WTC11 (cell line): ENCODE data around the gene SYNPO. TPM values are rescaled to one million over a fixed set of nuclear protein-coding genes. Genes with fewer than 3 reads are reported as not detected.

Experiments
- ATAC-seq: fragments of 200-7000 bp; cut with Tn5 transposase; 2 replicates; pipeline ENCODE4 v1.10.0; 2021; ENCODE audit warnings: mild to moderate bottlenecking, moderate library complexity
- CTCF ChIA-PET: fragments of 300-600 bp; sonication (Branson Sonifier 250); formaldehyde crosslinking; loops from one replicate; lab custom pipeline; 2021; ENCODE audit warnings: antibody characterized with exemption; lab: Charles Lee
- POLR2A ChIA-PET: fragments of 350-600 bp; sonication (Branson Sonifier 250); formaldehyde crosslinking; loops from one replicate; lab custom pipeline; 2021; ENCODE audit warnings: antibody characterized with exemption; lab: Charles Lee
- DNase-seq: peaks from one replicate; pipeline ENCODE4 v3.0.0; 2021; ENCODE audit warnings: low spot score
- H3K27ac Mint-ChIP-seq: 2 replicates; pipeline ENCODE4 v1.8.0; 2021; ENCODE audit warnings: mixed read lengths
- H3K27me3 Mint-ChIP-seq: 2 replicates; pipeline ENCODE4 v1.8.0; 2021; ENCODE audit warnings: low read depth, mild to moderate bottlenecking, moderate library complexity, mixed read lengths
- H3K36me3 Mint-ChIP-seq: 2 replicates; pipeline ENCODE4 v1.8.0; 2021; ENCODE audit warnings: mixed read lengths
- H3K4me1 Mint-ChIP-seq: 2 replicates; pipeline ENCODE4 v1.8.0; 2022; ENCODE audit warnings: mixed read lengths
- H3K4me3 Mint-ChIP-seq: 2 replicates; pipeline ENCODE4 v1.8.0; 2021; ENCODE audit warnings: mild to moderate bottlenecking, moderate library complexity, mixed read lengths
- H3K9me3 Mint-ChIP-seq: 2 replicates; pipeline ENCODE4 v1.8.0; 2021; ENCODE audit warnings: mixed read lengths
- ATF1 ChIP-seq: sonication (generic); formaldehyde crosslinking; IDR thresholded peaks from 2 replicates; pipeline ENCODE4 v1.8.1; 2023; ENCODE audit warnings: mild to moderate bottlenecking, moderate library complexity, missing genetic modification reagents
- CREB1 ChIP-seq: sonication (generic); formaldehyde crosslinking; IDR thresholded peaks from 2 replicates; pipeline ENCODE4 v1.8.0; 2023; ENCODE audit warnings: mild to moderate bottlenecking, missing genetic modification reagents
- EMX1 ChIP-seq: fragments of 250-450 bp; sonication (Bioruptor Pico); IDR thresholded peaks from 2 replicates; pipeline ENCODE4 v1.8.0; 2021; ENCODE audit warnings: mild to moderate bottlenecking
- ETV6 ChIP-seq: sonication (generic); formaldehyde crosslinking; IDR thresholded peaks from 2 replicates; pipeline ENCODE4 v1.8.1; 2022; ENCODE audit warnings: mild to moderate bottlenecking, missing genetic modification reagents
- FOXJ3 ChIP-seq: sonication (generic); formaldehyde crosslinking; IDR thresholded peaks from 2 replicates; pipeline ENCODE4 v1.9.0; 2021; ENCODE audit warnings: missing genetic modification reagents, mild to moderate bottlenecking, borderline replicate concordance
- FOXK1 ChIP-seq: sonication (generic); formaldehyde crosslinking; IDR thresholded peaks from 2 replicates; pipeline ENCODE4 v1.8.0; 2022; ENCODE audit warnings: mild to moderate bottlenecking, moderate library complexity, missing genetic modification reagents
- FOXP1 ChIP-seq: sonication (generic); formaldehyde crosslinking; IDR thresholded peaks from 2 replicates; pipeline ENCODE4 v1.8.0; 2022; ENCODE audit warnings: missing genetic modification reagents, mild to moderate bottlenecking, moderate library complexity, borderline replicate concordance
- GABPB1 ChIP-seq: sonication (generic); formaldehyde crosslinking; IDR thresholded peaks from 2 replicates; pipeline ENCODE4 v1.8.1; 2023; ENCODE audit warnings: mild to moderate bottlenecking, missing genetic modification reagents
- GRHL2 ChIP-seq: fragments of 250-450 bp; sonication (Bioruptor Pico); IDR thresholded peaks from 2 replicates; pipeline ENCODE4 v1.8.0; 2022; ENCODE audit warnings: mild to moderate bottlenecking, moderate library complexity; ENCODE audit not compliant: insufficient replicate concordance, severe bottlenecking
- IRF2 ChIP-seq: sonication (generic); formaldehyde crosslinking; IDR thresholded peaks from 2 replicates; pipeline ENCODE4 v1.8.0; 2022; ENCODE audit warnings: low read depth, missing genetic modification reagents, borderline replicate concordance
- JAZF1 ChIP-seq: fragments of 250-450 bp; sonication (Bioruptor Pico); IDR thresholded peaks from 2 replicates; pipeline ENCODE4 v1.9.0; 2021; ENCODE audit warnings: moderate library complexity, mild to moderate bottlenecking, inconsistent platforms
- NFATC4 ChIP-seq: fragments of 250-450 bp; sonication (Bioruptor Pico); IDR thresholded peaks from 2 replicates; pipeline ENCODE4 v1.9.0; 2021; ENCODE audit warnings: mild to moderate bottlenecking
- NFE2L1 ChIP-seq: sonication (generic); formaldehyde crosslinking; IDR thresholded peaks from 2 replicates; pipeline ENCODE4 v1.8.1; 2023; ENCODE audit warnings: missing genetic modification reagents
- NFYB ChIP-seq: sonication (generic); formaldehyde crosslinking; conservative IDR thresholded peaks from 2 replicates; pipeline ENCODE4 v1.8.0; 2022; ENCODE audit warnings: low read depth, missing genetic modification reagents
- RORB ChIP-seq: fragments of 250-450 bp; sonication (Bioruptor Pico); IDR thresholded peaks from 2 replicates; pipeline ENCODE4 v1.9.0; 2021; ENCODE audit warnings: mild to moderate bottlenecking
- SMAD3 ChIP-seq: sonication (generic); formaldehyde crosslinking; IDR thresholded peaks from 2 replicates; pipeline ENCODE4 v1.8.0; 2022; ENCODE audit warnings: missing genetic modification reagents, mild to moderate bottlenecking, borderline replicate concordance
- SOX15 ChIP-seq: fragments of 250-450 bp; sonication (Bioruptor Pico); IDR thresholded peaks from 2 replicates; pipeline ENCODE4 v1.9.0; 2021; ENCODE audit warnings: mild to moderate bottlenecking
- TEAD1 ChIP-seq: sonication (generic); formaldehyde crosslinking; IDR thresholded peaks from 2 replicates; pipeline ENCODE4 v1.8.0; 2022; ENCODE audit warnings: mild to moderate bottlenecking, missing genetic modification reagents
- TP53 ChIP-seq: sonication (generic); formaldehyde crosslinking; IDR thresholded peaks from 2 replicates; pipeline ENCODE4 v1.8.1; 2023; ENCODE audit warnings: mild to moderate bottlenecking, missing genetic modification reagents
- ZNF121 ChIP-seq: sonication (generic); formaldehyde crosslinking; IDR thresholded peaks from 2 replicates; pipeline ENCODE4 v1.8.0; 2023; ENCODE audit warnings: missing genetic modification reagents
- ZNF232 ChIP-seq: sonication (generic); formaldehyde crosslinking; IDR thresholded peaks from 2 replicates; pipeline ENCODE4 v1.8.0; 2022; ENCODE audit warnings: mild to moderate bottlenecking, missing genetic modification reagents
- ZNF416 ChIP-seq: fragments of 250-450 bp; sonication (Bioruptor Pico); IDR thresholded peaks from 2 replicates; pipeline ENCODE4 v1.9.0; 2021; ENCODE audit warnings: mild to moderate bottlenecking, inconsistent platforms
- total RNA-seq: library from RNA; stranded (reverse); gene quantifications from 3 replicates; pipeline ENCODE4 v1.2.3, GENCODE V29; 2021
- TF ChIP-seq, protein P1 (sequence below): sonication (generic); formaldehyde crosslinking; conservative IDR thresholded peaks from 2 replicates; pipeline ENCODE4 v1.8.1; 2022; ENCODE audit warnings: mild to moderate bottlenecking, missing genetic modification reagents
- TF ChIP-seq, protein P2 (sequence below): fragments of 250-450 bp; sonication (Bioruptor Pico); IDR thresholded peaks from 2 replicates; pipeline ENCODE4 v2.1.2; 2022; ENCODE audit warnings: mild to moderate bottlenecking, moderate library complexity
- TF ChIP-seq, protein P3 (sequence below): sonication (generic); formaldehyde crosslinking; IDR thresholded peaks from 2 replicates; pipeline ENCODE4 v1.8.0; 2022; ENCODE audit warnings: mild to moderate bottlenecking, missing genetic modification reagents
- TF ChIP-seq, protein P4 (sequence below): fragments of 250-450 bp; sonication (Bioruptor Pico); IDR thresholded peaks from 2 replicates; pipeline ENCODE4 v1.9.0; 2021; ENCODE audit warnings: mild to moderate bottlenecking
- TF ChIP-seq, protein P5 (sequence below): sonication (generic); formaldehyde crosslinking; IDR thresholded peaks from 2 replicates; pipeline ENCODE4 v1.8.1; 2023; ENCODE audit warnings: mild to moderate bottlenecking, missing genetic modification reagents, moderate library complexity
- TF ChIP-seq, protein P6 (sequence below): sonication (generic); formaldehyde crosslinking; IDR thresholded peaks from 2 replicates; pipeline ENCODE4 v1.8.0; 2023; ENCODE audit warnings: missing genetic modification reagents
- TF ChIP-seq, protein P7 (sequence below): sonication (generic); formaldehyde crosslinking; IDR thresholded peaks from 2 replicates; pipeline ENCODE4 v1.8.1; 2023; ENCODE audit warnings: mild to moderate bottlenecking, missing genetic modification reagents

The SYNPO gene
- total RNA-seq, 1 experiment from 2014 or later: 2.1 TPM

DNA sequence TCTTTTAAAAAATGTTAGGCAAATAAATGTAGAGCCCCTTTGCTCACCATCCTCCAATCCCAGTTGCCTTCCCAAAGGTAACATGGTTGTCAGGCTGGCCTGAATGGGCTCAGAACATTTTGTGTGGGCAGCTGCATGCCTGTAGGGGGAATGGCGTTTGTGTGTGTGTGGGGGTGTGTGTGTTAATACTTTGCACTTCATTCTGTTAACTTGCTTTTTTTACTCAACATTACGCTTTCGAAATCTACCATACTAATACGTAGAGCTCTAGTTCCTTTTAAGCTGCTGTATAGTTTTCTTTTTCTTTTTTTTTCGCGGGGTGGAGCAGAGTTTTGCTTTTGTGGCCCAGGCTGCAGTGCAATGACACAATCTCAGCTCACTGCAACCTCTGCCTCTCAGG, 34.6 kb downstream of the SYNPO start:
- DNase-seq (no peak), ATAC-seq (no peak)
- Mint-ChIP-seq H3K27me3 (no peaks in the 10 kb centered on the region), H3K4me3 (no peak overlapping the region), H3K4me1 (peaks cover 29% of the 10 kb centered on the region), H3K27ac (peak overlapping the region; percentile 70; the same call in 1 of the 2 replicates), H3K9me3 (peaks cover under 1% of the 10 kb centered on the region; the same call in 1 of the 2 replicates), H3K36me3 (peaks cover 5% of the 10 kb centered on the region)
- POLR2A ChIA-PET: no interaction called here
- no peak for TF ChIP-seq FOXJ3 (CRISPR knock-in tag)
- no peak for TF ChIP-seq ETV6
- no peak for TF ChIP-seq ATF1 (CRISPR knock-in tag)
- TF ChIP-seq GABPB1 (CRISPR knock-in tag): no peak
- TF ChIP-seq, protein P1, sequence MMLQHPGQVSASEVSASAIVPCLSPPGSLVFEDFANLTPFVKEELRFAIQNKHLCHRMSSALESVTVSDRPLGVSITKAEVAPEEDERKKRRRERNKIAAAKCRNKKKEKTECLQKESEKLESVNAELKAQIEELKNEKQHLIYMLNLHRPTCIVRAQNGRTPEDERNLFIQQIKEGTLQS (CRISPR knock-in tag): no peak
- TF ChIP-seq, protein P2, sequence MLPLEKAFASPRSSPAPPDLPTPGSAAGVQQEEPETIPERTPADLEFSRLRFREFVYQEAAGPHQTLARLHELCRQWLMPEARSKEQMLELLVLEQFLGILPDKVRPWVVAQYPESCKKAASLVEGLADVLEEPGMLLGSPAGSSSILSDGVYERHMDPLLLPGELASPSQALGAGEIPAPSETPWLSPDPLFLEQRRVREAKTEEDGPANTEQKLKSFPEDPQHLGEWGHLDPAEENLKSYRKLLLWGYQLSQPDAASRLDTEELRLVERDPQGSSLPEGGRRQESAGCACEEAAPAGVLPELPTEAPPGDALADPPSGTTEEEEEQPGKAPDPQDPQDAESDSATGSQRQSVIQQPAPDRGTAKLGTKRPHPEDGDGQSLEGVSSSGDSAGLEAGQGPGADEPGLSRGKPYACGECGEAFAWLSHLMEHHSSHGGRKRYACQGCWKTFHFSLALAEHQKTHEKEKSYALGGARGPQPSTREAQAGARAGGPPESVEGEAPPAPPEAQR: no peak
- TF ChIP-seq, protein P3, sequence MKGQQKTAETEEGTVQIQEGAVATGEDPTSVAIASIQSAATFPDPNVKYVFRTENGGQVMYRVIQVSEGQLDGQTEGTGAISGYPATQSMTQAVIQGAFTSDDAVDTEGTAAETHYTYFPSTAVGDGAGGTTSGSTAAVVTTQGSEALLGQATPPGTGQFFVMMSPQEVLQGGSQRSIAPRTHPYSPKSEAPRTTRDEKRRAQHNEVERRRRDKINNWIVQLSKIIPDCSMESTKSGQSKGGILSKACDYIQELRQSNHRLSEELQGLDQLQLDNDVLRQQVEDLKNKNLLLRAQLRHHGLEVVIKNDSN: no peak
- no peak for TF ChIP-seq NFE2L1 (CRISPR knock-in tag)
- no peak for TF ChIP-seq GRHL2
- CTCF ChIA-PET: interaction anchor here (0.7 kb wide), 1 partner anchor 26 kb away, joined by 3 read pairs; the partner anchor contains the start of gene RBM22

DNA sequence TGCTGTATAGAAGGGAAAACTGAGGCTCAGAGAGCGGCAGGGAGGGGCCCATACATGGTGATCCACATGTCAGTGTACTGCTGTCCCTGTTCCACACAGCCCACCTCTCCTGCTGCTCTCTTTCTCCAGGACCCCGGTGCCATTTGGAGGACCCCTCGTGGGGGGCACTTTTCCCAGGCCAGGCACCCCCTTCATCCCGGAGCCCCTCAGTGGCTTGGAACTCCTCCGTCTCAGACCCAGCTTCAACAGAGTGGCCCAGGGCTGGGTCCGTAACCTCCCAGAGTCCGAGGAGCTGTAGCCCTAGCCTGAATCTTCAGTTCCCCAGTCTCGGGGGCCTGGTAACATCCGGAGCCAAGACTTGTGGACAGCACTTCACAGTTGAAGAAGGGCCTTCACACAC, 36.1 kb downstream of the SYNPO start:
- Mint-ChIP-seq H3K4me1 (peaks cover 18% of the 10 kb centered on the region), H3K27me3 (no peaks in the 10 kb centered on the region; the same call in 1 of the 2 replicates), H3K4me3 (no peak overlapping the region), H3K9me3 (no peaks in the 10 kb centered on the region), H3K36me3 (peaks cover 3% of the 10 kb centered on the region), H3K27ac (no peak overlapping the region)
- DNase-seq (no peak), ATAC-seq (no peak)
- no peak for TF ChIP-seq ZNF232
- no peak for TF ChIP-seq ETV6
- TF ChIP-seq FOXJ3 (CRISPR knock-in tag): no peak
- TF ChIP-seq, protein P4, sequence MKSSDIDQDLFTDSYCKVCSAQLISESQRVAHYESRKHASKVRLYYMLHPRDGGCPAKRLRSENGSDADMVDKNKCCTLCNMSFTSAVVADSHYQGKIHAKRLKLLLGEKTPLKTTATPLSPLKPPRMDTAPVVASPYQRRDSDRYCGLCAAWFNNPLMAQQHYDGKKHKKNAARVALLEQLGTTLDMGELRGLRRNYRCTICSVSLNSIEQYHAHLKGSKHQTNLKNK (CRISPR knock-in tag): no peak
- no peak for TF ChIP-seq EMX1 (CRISPR knock-in tag)
- no peak for TF ChIP-seq TEAD1 (CRISPR knock-in tag)
- no peak for TF ChIP-seq NFATC4
- TF ChIP-seq ZNF416: no peak
- no peak for TF ChIP-seq RORB (CRISPR knock-in tag)
- TF ChIP-seq ZNF121 (CRISPR knock-in tag): no peak
- no peak for TF ChIP-seq CREB1 (CRISPR knock-in tag)
- ChIA-PET CTCF (no interaction called here), POLR2A (no interaction called here)

DNA sequence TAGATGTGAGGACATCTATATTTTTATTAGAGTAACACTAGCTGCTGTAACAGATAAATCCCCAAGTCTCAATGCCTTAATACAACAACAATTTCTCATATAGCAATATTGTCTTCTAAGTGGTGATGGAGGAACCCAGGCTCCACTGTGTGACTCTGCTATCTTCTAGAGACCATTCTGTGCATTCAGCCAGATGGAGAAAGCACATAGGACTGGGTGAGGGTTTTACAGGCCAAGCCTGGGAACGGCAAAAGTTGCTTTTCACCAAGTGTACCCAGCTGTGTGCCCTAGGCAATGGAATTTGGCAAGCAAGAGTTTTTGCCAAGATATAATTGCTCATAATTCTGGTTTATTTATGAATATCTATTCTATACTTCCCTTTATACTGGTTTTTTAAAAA, 48.7 kb downstream of the SYNPO start:
- Mint-ChIP-seq H3K27me3 (no peaks in the 10 kb centered on the region), H3K36me3 (peaks cover 36% of the 10 kb centered on the region), H3K4me3 (no peak overlapping the region), H3K4me1 (peaks cover 9% of the 10 kb centered on the region), H3K9me3 (no peaks in the 10 kb centered on the region), H3K27ac (no peak overlapping the region)
- no peak for DNase-seq
- ChIA-PET CTCF (interaction anchor here (1.2 kb wide), 1 partner anchor 129 kb away, joined by 4 read pairs; no protein-coding TSS in a partner anchor), POLR2A (interaction anchor here (3.8 kb wide), 1 partner anchor 12 kb away, joined by 10 read pairs; the partner anchor contains the start of gene RBM22)
- ATAC-seq: no peak
- TF ChIP-seq CREB1 (CRISPR knock-in tag): no peak
- TF ChIP-seq, protein P5, sequence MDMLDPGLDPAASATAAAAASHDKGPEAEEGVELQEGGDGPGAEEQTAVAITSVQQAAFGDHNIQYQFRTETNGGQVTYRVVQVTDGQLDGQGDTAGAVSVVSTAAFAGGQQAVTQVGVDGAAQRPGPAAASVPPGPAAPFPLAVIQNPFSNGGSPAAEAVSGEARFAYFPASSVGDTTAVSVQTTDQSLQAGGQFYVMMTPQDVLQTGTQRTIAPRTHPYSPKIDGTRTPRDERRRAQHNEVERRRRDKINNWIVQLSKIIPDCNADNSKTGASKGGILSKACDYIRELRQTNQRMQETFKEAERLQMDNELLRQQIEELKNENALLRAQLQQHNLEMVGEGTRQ (CRISPR knock-in tag): no peak
- no peak for TF ChIP-seq JAZF1 (CRISPR knock-in tag)
- TF ChIP-seq TP53 (CRISPR knock-in tag): no peak
- no peak for TF ChIP-seq SOX15 (CRISPR knock-in tag)
- no peak for TF ChIP-seq NFYB
- TF ChIP-seq, protein P6, sequence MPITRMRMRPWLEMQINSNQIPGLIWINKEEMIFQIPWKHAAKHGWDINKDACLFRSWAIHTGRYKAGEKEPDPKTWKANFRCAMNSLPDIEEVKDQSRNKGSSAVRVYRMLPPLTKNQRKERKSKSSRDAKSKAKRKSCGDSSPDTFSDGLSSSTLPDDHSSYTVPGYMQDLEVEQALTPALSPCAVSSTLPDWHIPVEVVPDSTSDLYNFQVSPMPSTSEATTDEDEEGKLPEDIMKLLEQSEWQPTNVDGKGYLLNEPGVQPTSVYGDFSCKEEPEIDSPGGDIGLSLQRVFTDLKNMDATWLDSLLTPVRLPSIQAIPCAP: no peak
- no peak for TF ChIP-seq SMAD3 (CRISPR knock-in tag)
- TF ChIP-seq FOXP1 (CRISPR knock-in tag): no peak
- TF ChIP-seq, protein P7, sequence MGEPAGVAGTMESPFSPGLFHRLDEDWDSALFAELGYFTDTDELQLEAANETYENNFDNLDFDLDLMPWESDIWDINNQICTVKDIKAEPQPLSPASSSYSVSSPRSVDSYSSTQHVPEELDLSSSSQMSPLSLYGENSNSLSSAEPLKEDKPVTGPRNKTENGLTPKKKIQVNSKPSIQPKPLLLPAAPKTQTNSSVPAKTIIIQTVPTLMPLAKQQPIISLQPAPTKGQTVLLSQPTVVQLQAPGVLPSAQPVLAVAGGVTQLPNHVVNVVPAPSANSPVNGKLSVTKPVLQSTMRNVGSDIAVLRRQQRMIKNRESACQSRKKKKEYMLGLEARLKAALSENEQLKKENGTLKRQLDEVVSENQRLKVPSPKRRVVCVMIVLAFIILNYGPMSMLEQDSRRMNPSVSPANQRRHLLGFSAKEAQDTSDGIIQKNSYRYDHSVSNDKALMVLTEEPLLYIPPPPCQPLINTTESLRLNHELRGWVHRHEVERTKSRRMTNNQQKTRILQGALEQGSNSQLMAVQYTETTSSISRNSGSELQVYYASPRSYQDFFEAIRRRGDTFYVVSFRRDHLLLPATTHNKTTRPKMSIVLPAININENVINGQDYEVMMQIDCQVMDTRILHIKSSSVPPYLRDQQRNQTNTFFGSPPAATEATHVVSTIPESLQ (CRISPR knock-in tag): no peak
- TF ChIP-seq FOXK1 (CRISPR knock-in tag): no peak
- no peak for TF ChIP-seq FOXJ3 (CRISPR knock-in tag)
- no peak for TF ChIP-seq IRF2 (CRISPR knock-in tag)
- TF ChIP-seq, protein P1 (CRISPR knock-in tag): no peak
